Measurements from ENCODE around the gene SSNA1.

The SSNA1 gene

DNA sequence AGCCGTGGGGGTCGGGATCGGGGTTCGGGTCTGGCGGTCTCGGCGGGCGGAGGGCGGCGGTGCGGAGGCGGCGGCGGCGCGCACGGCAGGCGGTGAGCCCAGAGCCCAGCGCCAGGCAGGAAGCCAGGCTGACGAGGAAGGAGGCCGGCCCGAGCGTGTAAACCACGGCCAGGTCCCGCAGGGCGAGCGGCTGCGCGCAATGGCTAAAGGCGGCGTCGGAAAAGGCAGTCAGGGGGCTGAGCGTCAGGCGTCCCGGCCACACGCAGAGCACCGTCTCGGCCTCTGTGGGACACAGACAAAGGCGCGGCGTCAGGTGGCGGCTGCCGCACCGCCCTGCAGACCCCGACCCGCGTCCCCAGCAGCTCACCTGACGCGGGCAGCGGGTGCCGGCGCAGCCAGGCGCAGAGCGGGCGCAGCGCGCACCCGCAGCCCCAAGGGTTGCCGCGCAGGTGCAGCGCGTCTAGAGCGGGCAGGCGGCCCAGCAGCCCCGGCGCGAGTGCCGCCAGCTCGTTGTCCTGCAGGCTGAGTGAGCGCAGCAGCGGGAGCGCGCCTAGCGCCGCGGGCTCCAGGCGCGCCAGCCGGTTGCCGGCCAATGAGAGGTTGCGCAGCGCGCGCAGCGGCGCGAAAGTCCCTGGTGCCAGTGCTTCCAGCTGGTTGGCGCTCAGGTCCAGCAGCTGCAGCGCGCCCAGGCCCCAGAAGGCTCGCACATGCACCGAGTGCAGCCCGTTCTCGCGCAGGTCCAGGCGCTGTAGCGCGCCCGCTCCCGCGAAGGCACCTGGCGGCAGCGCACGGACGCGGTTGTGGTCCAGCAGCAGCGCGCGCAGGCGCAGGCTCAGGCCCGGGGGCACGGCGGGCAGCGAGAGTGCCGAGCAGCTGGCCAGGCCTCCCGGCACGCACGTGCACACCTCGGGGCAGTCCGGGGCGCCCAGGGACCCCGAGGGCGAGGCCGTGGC lies 19.3 kb upstream of the SSNA1 start:
- DNase-seq = peak; percentile 66

DNA sequence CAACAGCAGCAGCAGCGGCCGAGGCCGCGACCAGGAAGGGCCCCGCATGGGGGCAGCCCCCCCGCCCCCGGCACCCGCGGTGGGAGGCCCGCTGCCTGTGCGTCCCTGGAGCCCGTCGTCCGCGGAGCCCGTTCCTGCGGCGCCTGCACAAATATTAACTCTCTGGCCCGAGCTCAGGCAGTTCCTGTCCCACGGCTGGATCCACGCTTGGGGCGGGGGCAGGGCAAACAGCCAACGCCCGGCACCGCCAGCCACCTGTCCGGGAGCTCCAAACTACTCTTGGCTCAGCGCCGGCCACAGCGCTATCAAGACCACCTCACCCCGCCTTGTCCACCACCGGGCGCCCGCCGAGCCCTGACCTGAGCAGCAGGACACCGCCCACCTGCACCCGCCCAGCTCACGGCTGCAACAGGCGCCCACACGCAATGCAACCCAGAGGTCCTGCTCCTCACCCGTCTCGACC lies 18.5 kb upstream of the SSNA1 start, which contains the start of gene LRRC26:
TSS of gene LRRC26 (minus strand) at position 156 of the 463 bp plus-strand sequence. CDS start at position 48, 108 bp downstream.
- no peak for DNase-seq

DNA sequence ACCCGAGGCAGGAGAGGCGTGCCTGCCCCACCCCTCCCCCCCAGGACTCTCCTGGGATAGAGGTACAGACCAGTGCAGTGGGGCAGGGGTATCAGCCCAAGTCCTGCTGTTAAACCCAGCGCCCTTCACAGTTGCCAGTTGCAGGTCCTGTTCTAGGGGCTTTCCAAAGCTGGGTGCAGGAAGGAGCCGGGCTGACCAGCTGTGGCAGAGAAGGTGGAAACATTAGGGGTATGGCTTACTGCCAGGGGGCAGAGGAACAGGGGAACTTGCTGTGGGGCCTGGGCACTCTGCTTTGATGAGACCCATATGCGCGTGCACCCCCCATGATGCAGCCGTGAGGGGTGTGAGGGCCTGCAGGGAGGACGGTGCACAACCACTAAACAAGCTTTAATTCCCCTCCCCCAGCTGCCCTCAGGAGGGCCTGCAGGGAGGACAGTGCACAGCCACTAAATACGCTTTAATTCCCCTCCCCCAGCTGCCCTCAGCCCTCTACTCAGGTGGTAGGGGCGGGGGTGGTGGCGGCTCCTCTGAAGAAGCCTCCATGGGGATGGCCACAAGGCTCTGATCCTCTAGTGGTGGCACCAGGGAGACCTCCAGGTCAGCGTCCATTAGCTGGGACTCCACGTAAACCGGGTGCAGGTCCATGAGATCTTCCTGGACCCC lies 17.9 kb upstream of the SSNA1 start:
- DNase-seq = no peak

DNA sequence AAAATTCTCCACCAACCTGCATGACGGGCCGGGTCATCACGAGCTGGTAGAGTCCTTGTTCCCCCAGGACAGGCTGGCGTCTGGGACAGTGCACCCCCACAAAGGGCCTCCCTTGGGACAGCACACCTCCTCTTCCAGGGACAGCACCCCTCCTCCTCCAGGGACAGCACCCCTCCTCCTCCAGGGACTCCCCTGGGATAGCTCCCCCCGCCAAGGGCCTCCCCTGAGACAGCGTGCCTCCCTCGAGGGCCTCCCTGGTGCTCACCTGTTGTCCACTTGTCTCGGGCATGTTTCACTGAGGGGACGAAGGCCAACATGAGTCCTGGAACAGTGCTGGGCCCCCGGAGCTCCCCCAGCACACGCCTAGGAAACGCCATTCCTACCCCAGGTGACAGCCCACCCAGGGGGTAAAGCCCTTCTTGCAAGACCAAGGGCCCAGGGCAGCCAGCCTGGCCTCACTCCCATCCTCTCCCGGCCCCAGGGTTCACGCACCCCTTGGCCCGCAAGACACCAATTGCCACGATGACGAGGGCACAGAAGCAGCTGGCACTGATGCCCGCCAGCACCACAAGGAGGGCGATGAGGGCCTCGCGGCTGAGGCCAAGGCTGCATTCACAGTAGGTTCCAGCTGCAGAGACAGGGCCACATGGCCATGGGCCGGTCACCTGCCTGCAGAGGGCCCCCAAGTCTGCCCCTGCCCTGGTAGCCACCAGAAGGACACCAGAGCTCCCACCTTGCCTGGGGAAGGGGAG lies 17.2 kb upstream of the SSNA1 start:
- DNase-seq = no peak

DNA sequence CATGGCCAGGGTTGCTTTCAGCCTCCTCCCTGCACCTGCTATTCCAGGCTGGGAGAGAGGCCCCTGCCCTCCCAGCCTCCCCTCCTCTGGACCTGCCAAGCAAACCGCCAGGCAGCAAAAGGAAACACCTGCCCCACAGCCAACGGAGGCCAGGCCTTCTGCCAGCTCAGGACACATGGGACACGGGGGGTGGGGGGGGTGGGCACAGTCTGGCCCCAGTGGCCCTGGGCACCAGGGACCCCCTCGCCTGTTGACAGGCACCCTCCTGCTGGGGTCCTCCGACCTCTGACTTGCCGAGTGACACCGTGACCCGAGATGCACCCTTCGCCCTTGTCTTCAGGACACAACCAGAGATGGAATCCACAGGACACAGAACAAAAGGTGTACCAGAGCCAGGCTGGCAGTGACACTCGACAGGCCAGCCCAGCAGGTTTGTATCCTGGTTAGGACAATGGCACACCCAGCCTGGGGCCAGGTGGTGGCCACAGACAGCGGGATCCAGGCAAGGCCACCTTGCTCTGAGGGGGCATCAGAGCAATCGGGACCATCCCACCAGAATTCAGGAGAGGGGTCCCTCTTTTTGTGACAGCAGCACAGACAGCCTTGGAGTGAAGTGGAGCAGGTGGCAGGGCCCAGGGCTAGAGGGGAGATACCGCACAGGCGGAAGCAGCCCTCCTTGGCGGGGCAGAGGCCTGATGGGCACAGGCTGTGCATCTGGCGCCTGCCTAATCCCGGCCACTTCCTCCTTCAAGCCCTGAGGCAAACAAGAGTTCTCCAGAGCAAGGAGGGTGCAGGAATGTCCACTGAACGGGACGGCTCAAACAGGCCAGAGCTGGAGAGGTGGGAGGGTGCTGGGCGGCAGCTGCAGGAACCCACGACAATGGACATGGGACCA lies 15.3 kb upstream of the SSNA1 start:
- DNase-seq = peak; percentile 55

DNA sequence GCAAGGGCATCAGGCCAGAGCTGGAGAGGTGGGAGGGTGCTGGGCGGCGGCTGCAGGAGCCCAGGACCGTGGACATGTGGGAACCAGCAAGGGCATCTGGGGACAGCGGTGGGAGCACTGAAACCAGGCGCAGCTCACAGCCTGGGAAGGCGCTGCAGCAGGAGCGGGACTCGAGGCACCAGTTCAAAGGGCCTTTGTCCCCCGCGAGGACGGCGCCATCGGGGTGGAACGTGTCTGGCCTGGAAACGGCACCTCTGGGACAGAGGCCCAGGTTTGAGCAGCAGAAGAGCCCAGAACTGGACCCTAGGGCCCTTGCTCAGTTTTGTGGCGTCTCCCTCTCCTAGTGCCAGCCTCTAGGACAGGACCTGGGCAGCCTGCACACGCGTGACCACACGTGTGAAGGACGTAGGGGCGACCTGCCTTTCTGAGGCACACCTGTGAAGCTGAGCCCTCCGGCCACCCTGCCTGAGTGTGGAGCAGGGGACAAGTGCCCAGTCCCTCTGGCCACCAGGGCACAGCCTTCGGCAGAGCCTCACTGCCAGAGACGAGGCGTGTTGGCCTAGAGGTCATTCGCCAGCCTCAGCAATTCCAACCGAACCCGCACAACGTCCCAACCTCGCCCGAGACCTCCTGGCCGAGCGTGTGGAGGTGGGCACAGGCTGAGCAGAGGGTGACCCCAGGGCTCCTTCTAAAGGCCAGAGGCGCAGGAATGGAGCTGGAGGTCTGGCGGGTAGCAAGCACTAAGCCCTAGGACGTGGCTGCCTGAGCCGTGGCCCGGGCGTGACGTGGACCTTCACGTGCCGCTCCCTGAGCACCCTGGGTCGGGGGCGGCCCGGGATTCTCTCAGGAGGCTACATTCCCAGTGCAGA lies 14.4 kb upstream of the SSNA1 start:
- DNase-seq = peak; percentile 43

DNA sequence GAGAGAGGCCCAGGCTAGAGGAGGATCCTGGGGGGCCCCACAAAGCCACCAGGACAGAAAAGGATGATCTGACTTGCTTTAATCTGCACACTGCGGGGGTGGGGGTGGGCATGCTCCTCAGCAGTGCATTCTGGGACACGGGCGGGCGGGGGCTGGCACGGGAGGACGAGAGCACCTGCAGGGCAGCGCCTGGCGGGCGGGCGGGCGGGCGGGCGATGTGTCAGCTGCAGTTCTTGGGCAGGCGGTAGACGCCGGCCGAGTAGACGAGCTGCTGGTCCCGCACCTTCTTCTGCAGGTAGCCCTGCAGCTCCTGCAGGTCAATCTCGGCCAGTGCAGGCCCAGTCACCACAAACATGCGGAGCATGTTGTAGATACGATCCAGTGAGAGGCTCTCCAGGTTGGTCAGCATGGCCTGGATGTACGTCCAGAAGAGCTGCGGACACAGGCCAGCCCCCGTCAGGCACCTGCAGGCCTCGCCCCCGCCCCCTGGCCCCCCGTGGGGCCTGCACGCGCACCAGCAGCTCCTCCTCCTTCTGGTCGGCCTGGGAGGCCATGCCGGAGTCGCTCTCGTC lies 13.7 kb upstream of the SSNA1 start:
- DNase-seq = no peak

DNA sequence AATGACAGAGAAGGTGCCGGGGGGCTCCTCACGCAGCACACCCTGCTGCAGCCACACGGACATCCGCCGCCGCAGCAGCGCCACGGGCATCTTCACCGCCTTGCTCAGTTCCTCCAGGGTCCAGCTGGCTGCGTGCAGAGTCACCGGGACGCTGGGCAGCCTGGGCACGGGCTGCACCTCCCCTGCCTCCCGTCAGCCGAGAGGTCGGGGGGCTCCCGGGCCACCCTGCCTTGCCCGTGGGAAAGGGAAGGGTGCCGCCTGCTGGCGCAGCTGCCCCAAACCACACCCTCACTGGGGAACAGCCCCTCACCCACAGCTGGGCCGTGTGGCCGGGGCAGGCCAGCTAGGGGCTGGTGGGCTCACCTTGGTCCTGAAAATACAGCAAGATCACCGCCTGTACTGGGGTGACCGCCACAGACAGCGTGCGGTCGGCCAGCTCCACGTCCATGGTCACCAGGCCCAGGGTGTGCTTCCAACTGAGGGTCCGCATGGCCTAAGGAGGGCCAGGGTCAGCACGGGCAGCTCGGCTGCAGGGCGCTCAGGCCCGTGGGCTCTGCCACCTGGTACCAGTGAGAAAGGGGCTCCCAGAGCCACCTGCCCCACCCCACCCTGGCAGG lies 13.0 kb upstream of the SSNA1 start:
- DNase-seq = no peak

DNA sequence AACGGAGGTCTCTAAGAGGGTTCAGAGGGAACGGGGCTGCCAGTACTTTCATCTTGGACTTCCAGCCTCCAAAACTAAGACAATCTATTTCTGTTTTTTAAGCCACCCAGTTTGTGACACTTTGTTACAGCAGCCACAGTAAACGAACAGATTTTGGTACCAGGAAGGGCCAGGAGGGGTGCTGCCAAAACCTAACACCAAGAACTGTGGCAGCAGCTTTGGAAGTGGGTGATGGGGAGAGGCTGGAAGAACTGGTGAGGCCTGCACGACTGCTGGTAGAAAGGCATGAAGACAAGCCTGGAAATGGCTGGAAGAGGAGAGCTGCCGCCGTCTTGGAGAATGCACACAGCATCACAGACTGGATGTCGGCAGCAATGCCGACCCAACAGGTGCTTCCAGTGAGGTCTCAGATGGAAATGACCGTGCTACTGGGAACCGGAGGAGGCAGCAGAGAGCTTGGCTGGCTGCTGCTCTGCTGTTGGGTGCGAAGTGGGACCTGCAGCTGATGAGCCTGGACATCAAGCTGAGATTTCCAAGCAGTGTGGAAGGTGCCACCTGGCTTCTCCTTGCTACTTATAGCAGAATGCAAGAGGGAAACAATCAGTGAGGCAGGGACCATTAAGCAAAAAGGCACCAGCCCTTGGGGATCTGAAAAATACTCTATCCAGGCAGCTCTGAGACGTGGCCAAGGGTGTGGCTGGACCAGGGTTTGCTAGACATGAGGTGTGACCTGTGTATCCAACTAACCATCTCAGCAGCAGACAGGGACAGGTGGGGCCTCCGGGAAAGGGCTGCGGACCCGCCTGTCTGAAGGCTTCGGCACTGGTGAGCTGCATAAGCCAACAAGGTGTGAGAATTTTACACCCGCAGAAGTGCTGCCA lies 11.9 kb upstream of the SSNA1 start:
- DNase-seq = peak; percentile 77

DNA sequence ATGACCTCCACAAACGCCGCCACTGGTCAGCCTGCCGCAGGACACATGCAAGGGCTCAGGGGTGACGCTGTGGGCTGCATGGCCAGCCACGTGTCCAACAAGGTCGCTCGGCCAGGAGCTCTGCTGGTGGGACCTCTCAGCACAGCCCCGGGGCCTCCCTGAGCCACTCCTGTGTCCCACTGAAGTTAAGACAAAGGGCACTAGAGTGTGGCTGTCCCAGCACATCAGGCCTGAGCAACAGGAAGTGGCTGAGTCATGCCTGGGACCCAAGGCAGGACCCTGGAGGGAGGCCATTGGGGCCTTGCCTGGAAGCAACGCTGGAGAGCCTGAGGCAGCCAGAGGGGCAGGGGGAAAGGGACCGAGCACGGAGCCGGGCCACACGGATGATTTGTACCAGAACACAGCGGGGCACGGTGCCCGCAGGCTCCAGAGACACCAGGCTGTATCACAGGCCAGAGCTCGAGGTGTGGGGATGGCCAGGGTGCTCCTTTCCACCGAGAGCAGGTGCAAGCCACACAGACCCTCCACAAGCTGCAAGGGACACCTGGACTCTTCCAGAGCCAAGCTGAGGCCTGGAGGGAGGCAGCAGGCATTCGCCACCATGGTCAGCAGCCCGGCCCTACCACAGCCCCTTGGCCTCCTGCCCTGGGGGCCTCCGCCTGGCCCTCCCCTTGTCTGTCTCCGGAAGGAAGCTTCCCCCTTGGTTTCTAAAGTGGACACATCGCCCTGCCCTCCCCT lies 10.1 kb upstream of the SSNA1 start:
- DNase-seq = no peak

DNA sequence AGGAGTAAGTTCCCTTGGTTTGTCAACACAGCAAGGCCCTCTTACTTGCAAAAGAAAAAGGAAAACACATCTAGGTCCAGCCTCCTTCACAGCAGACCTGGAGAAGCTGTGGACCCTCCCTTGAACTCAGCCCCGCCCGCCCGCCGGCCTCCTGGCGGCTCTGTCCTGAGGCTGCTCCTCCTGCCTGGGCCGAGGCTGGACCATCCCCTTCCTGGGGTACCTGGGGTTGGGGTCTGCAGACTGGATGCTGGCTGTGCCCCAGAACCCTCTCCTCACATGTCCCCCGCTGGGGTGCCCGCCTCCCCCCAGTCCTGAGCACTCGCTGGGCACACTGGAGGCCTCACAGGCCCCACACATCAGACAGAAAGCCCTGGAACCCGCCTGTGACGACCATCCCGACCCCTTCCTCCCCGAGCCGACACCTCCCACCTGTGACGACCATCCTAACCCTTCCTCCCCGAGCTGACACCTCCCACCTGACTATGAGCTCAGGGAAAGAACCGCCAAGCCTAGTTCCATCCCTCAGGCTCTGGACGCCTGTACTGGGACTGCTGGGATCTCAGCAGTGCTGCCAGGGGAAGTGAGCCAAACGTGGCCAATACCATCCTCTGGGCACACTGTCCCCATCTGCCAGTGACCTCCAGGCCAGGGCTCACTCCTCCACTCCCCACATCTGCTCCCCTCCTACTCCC lies 9.4 kb upstream of the SSNA1 start:
- no peak for DNase-seq

DNA sequence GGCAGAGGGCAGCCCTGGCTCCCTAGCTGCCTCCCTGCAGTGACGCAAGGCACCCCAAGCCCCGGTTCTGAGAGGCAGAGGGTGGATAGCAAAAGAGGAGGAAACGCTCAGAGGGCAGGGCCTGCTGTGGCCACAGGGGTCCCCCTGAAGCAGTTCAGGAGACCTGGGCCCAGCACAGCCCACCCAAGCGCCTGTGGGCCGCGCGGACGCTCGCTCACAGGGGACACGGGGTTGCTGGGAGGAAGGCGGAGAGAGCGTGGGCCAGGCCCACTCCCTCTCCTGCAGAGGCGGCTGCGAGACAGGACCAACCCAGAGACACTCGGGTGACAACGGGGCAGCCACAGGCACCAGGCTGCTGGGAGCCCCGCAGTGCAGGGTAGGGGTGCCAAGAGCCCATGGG lies 8.7 kb upstream of the SSNA1 start:
- DNase-seq = no peak

DNA sequence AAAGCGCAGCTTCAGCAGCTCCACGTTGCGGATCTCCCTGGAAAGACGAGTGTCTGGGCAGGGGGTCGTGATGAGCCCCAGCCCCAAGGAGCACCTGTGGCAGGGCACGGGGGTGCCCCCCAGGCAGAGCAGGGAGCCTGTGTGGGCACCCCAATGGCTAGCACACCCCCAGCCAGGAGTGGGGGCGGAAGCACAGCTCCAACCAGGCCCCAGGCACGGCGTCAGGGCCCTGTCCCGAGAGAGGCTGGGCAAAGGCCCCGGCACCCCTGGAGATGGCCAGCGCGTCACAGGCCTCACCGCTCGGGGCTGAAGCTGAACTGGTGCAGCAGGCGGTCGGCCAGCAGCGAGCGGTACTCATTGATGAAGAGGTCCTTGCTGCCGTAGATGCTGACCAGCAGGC lies 8.0 kb upstream of the SSNA1 start:
- no peak for DNase-seq

DNA sequence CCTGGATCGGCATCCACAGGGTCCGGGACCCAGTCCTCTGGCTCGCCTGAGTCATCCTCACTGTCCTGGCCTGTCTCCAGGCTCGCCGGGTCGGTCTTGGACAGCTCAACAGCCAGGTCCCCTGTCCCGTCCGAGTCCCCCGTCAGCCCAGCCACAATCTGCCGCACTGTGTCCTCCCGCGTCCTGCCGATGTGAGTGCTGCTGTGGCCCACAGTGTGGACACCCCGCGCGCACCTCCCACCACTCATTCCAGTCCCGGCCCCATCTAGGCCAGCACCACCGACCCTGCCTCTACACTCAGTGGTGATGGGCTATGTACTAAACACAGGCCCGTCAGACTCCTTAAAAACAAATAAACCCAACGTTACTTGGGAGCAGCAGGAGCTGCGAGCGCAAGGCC lies 6.8 kb upstream of the SSNA1 start:
- DNase-seq = no peak

DNA sequence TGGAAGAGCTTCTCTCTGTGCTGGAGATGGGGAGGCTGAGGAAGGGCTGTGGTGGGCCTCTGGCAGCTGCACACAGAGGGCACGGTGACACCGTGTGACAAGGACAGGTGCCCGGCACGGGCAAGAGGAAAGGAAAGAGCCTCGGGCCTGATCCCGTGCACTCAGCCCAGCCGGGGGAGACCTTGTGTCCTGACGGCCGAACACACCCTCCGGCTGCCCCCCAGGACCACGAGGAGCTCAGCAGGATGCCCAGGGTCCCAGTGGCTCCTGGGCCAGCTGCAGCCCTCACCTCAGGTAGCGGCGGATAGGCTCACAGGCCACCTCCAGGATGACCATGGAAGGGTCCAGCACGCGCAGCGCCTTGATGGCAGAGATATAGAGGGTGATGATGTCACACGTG lies 5.6 kb upstream of the SSNA1 start:
- no peak for DNase-seq

DNA sequence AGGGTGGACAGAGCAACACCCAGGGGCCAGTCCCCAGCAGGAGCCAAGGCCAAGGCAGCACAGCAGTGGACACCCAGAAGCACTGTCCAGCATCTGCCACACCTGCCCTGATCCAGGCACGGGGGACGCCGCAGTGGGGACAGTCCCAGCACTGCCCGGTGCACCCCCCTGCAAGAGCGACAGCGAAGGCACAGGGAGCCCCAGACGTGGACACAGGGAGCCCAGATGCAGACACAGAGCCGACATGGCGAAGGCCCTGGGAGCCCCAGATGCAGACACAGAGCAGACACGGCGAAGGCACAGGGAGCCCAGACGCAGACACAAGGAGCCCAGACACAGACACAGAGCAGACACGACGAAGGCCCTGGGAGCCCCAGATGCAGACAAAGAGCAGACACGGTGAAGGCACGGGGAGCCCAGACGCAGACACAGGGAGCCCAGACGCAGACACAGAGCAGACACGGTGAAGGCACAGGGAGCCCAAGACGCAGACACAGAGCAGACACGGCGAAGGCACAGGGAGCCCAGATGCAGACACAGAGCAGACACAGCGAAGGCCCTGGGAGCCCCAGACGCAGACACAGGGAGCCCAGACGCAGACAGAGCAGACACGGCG lies 4.4 kb upstream of the SSNA1 start:
- DNase-seq = no peak

DNA sequence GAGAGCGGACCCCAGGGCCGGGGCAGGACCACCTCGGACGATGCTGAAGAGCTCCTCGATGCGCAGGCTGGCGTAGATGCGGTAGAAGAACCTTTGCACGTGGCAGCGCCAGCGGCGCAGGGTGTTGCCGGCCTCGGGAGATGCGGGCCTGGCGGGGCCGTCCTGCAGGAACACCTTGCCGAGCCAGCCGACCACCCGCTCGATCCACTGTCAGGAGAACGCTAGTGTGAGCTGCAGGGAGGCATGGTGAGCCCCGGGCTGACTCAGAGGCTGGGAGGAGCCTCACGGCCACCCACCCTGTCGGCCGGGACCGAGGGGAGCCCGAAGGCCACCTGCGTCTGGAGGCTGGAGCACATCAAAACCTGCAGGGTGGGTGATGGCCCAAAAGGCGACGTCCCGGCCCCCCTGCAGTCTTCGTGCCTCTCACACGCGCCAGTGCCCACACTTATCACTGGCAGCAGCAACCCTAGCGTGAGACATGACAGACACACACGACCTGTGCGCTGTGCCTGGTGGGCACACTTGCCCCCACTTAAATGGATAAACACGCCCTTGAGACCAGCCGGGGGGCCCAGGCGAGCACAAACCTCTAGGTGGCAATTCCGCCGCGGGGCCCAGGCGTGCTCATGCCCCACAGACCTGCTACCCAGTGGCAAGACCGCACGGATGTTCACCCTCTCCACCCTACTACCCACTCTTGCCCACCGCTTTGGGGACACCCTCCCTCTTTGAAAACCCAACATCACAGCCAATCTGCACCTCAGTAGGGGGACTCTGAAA lies 3.4 kb upstream of the SSNA1 start:
- DNase-seq = no peak
